Astrocyte (in vitro differentiated cells and primary cell): ENCODE measurements around the gene TESK2.

Experiments
- EZH2 ChIP-seq: IDR thresholded peaks from 2 replicates; pipeline ENCODE4 v1.6.1; 2012; ENCODE audit warnings: mild to moderate bottlenecking, low read length, inconsistent platforms; ENCODE audit not compliant: insufficient read depth
- TF ChIP-seq, protein P1 (sequence below): IDR thresholded peaks from 2 replicates; pipeline ENCODE4 v1.5.1; 2011; ENCODE audit warnings: low read depth, mild to moderate bottlenecking, inconsistent platforms, low read length, moderate library complexity; ENCODE audit not compliant: insufficient read depth

DNA sequence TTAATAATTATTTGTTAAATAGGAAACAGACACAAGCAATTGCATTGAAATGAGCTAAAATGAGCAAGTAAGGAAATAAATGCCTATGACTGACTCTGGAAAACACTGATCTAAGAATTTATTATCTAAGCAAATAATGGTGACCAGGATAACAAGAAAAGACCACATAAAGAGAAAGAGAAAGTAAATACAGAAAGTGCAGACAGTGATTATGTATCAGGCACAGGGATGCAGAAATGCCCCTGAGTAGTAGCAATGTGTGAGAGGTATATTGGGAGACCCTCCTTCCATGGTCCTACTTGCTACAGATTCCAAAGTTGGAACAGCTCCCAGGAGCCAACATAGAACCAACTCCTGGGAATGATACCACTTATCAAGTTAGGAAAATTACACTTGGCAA lies 117.4 kb downstream of the TESK2 start:
- TF ChIP-seq, protein P1, sequence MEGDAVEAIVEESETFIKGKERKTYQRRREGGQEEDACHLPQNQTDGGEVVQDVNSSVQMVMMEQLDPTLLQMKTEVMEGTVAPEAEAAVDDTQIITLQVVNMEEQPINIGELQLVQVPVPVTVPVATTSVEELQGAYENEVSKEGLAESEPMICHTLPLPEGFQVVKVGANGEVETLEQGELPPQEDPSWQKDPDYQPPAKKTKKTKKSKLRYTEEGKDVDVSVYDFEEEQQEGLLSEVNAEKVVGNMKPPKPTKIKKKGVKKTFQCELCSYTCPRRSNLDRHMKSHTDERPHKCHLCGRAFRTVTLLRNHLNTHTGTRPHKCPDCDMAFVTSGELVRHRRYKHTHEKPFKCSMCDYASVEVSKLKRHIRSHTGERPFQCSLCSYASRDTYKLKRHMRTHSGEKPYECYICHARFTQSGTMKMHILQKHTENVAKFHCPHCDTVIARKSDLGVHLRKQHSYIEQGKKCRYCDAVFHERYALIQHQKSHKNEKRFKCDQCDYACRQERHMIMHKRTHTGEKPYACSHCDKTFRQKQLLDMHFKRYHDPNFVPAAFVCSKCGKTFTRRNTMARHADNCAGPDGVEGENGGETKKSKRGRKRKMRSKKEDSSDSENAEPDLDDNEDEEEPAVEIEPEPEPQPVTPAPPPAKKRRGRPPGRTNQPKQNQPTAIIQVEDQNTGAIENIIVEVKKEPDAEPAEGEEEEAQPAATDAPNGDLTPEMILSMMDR: no peak
- no peak for TF ChIP-seq EZH2
